Type B pancreatic cell (in vitro differentiated cells): ENCODE data around the gene GAN. TPM values are rescaled to one million over a fixed set of nuclear protein-coding genes. Genes with fewer than 3 reads are reported as not detected.
"Not testable (repeated sequence)": the region's sequence is repeated elsewhere in the genome, so short reads cannot be mapped to it uniquely, and the experiment has no call there.

ENCODE experiments used
- DNase-seq: peaks from one replicate; pipeline ENCODE4 v3.0.0; 2021; ENCODE audit warnings: mixed read lengths; ENCODE audit not compliant: unreplicated experiment; ENCODE audit errors: extremely low spot score
- H3K27ac Mint-ChIP-seq: 2 replicates; pipeline ENCODE4 v1.8.0; 2021; ENCODE audit warnings: mild to moderate bottlenecking, mixed read lengths
- H3K27me3 Mint-ChIP-seq: 2 replicates; pipeline ENCODE4 v1.8.0; 2021; ENCODE audit warnings: mixed read lengths
- H3K36me3 Mint-ChIP-seq: 2 replicates; pipeline ENCODE4 v1.8.0; 2021; ENCODE audit warnings: mixed read lengths
- H3K4me1 Mint-ChIP-seq: one replicate; pipeline ENCODE4 v1.8.0; 2021; ENCODE audit warnings: mixed read lengths; ENCODE audit not compliant: unreplicated experiment
- H3K4me3 Mint-ChIP-seq: 2 replicates; pipeline ENCODE4 v1.8.0; 2021; ENCODE audit warnings: mild to moderate bottlenecking, mixed read lengths
- H3K9me3 Mint-ChIP-seq: 2 replicates; pipeline ENCODE4 v1.8.0; 2021; ENCODE audit warnings: mixed read lengths
- CTCF ChIP-seq: fragments of 200-600 bp; sonication (generic); conservative IDR thresholded peaks from 2 replicates; pipeline ENCODE4 v1.5.0; 2021; ENCODE audit warnings: antibody characterized with exemption, mild to moderate bottlenecking
- total RNA-seq: library from RNA; stranded (reverse); gene quantifications from 2 replicates; pipeline ENCODE4 v1.2.1, GENCODE V29; 2021; ENCODE audit warnings: low replicate concordance

GAN gene
- total RNA-seq, 1 donor from 2014 or later = 14.8 TPM

- Mint-ChIP-seq H3K27ac (peak overlapping the region; percentile 89), H3K9me3 (peaks cover 7% of the 10 kb centered on the region), H3K27me3 (no peaks in the 10 kb centered on the region), H3K36me3 (no peaks in the 10 kb centered on the region), H3K4me3 (peak overlapping the region; percentile 28), H3K4me1 (peaks cover 5% of the 10 kb centered on the region)
- TF ChIP-seq CTCF = no peak
- DNase-seq = no peak
These were observed 86.5 kb downstream of the GAN start for GRCh38 chr16:81401035-81401950.

- no peaks in the 10 kb centered on the region for H3K27me3 Mint-ChIP-seq
These were observed 88.4 kb downstream of the GAN start for GRCh38 chr16:81403208-81403600.

DNA sequence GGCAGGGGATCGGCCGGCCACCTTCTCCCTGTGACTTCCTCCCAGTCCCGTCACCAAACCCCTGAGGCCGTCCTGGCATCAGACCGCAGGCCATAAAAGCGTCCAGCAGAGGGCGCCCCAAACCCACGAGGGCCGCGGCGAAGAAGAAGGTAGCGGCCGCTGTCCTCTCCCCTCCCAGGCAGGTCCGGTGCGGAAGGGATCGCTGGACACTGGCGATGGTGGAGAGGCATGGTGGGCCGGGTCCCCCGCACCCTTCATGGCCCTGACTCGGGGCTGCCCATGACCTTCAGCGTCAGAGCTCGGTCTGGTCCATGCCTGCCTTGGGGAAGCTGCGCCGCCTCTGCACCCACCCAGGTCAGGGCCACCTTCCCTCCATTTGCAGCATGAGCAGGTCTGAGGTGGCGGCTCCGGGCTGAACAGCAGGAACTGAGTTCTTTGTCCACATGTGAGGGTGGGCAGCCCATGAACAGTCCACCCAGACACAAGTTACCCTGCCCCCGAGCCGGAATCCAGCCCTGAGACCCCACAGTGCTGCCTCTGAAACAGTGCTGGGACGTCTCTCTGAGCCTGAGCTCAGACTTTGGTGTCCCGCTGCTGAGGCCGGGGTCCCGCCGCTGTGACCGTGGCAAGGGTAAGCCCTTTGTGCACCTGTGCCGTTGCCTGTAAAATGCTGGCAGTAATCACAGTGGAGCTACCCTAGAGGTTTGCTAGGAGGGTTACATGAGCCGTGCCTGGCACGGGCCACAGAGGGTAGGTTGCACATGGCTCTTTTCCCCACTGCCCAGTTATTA is 89.0 kb downstream of the GAN start:
- Mint-ChIP-seq H3K27me3 (no peaks in the 10 kb centered on the region), H3K4me1 (peaks cover 5% of the 10 kb centered on the region), H3K36me3 (no peaks in the 10 kb centered on the region), H3K4me3 (no peak overlapping the region), H3K9me3 (peaks cover 7% of the 10 kb centered on the region), H3K27ac (peak overlapping the region; percentile 55)
- TF ChIP-seq CTCF = peak; percentile 98
- peak; percentile 92 for DNase-seq

More at GRCh38 chr16:81403208-81403600, 88.4 kb downstream of the GAN start:
- Mint-ChIP-seq H3K4me3 (no peak overlapping the region), H3K9me3 (peaks cover 7% of the 10 kb centered on the region), H3K4me1 (peaks cover 5% of the 10 kb centered on the region), H3K27ac (peak overlapping the region; percentile 55), H3K36me3 (no peaks in the 10 kb centered on the region)
- no peak for TF ChIP-seq CTCF
- DNase-seq = no peak

GRCh38 chr16:81405002-81405401 is 90.2 kb downstream of the GAN start:
- peak overlapping the region; percentile 90 for H3K27ac Mint-ChIP-seq
- H3K27me3 Mint-ChIP-seq = not testable (repeated sequence)

DNA sequence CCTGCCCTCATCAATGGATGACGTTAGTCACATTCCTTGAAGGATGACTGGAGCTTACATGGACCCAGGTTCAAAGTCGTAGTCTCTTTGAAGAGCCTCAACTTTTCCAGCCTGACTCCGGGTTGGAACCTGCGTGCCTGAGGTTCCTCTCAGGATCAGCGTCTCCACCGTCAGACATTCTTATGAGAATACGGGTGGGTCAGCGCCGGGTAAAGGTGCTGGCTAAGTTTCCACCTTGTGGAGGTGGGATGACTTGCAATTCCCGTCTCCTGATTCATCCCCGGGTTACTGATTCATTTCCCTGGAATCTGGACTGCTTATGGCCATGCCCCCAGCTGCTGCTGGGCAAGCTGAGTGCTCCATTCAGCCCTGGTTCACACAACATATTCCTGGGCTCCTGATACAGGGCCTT is 90.9 kb downstream of the GAN start:
- Mint-ChIP-seq H3K27me3 (no peaks in the 10 kb centered on the region), H3K27ac (peak overlapping the region; percentile 90)

More at GRCh38 chr16:81405002-81405401, 90.2 kb downstream of the GAN start:
- H3K4me3 Mint-ChIP-seq, H3K4me1 Mint-ChIP-seq, H3K36me3 Mint-ChIP-seq, H3K9me3 Mint-ChIP-seq, DNase-seq: not testable (repeated sequence)

More for the DNA sequence above, 90.9 kb downstream of the GAN start:
- peaks cover 4% of the 10 kb centered on the region for H3K4me1 Mint-ChIP-seq
- peak; percentile 29 for TF ChIP-seq CTCF
- H3K4me3 Mint-ChIP-seq = no peak overlapping the region
- H3K36me3 Mint-ChIP-seq = no peaks in the 10 kb centered on the region
- H3K9me3 Mint-ChIP-seq = no peaks in the 10 kb centered on the region
- no peak for DNase-seq
